ENCODE measurements around the gene GRID2. TPM values are rescaled to one million over a fixed set of nuclear protein-coding genes. Genes with fewer than 3 reads are reported as not detected.

GRID2 gene
- total and polyA plus RNA-seq, 4 donors, result under 0.01 to 0.02 TPM; not detected in 2

- DNase-seq (ENCODE audit: low spot score), result no peak
- Histone ChIP-seq H3K4me1 (ENCODE audit: control insufficient read depth in 4 of 4, insufficient read depth in 4 of 4, low read length in 3 of 4) (no peaks in the 10 kb centered on the region), H3K27me3 (ENCODE audit: control insufficient read depth in 4 of 4, insufficient read depth in 4 of 4, low read length in 3 of 4) (no peaks in the 10 kb centered on the region), H3K9me3 (ENCODE audit: control insufficient read depth in 4 of 4, low read length in 3 of 4) (no peaks in the 10 kb centered on the region), H3K27ac (ENCODE audit: low read depth in 1 of 2, low read length in 2 of 2) (no peak overlapping the region), H3K9ac (ENCODE audit: low read depth in 1 of 2, low read length in 2 of 2) (no peak overlapping the region), H3K36me3 (ENCODE audit: control insufficient read depth in 4 of 4, insufficient read depth in 3 of 4, low read depth in 1 of 4, low read length in 3 of 4) (no peaks in the 10 kb centered on the region), H3K4me3 (ENCODE audit: low read depth in 1 of 3, low read length in 3 of 3) (no peak overlapping the region)
- 69% methylated on average over 1 of the region's 1 CpG for WGBS
- TF ChIP-seq ZBTB33 (IDR thresholded peaks at IDR 0.05) (no peak), HNF4G (IDR thresholded peaks at IDR 0.05) (no peak), MAX (IDR thresholded peaks at IDR 0.05) (no peak), REST (IDR thresholded peaks at IDR 0.05) (no peak), RAD21 (IDR thresholded peaks at IDR 0.05) (no peak), TAF1 (conservative IDR thresholded peaks at IDR 0.05) (no peak), SP1 (IDR thresholded peaks at IDR 0.05) (no peak), HNF4A (conservative IDR thresholded peaks at IDR 0.05) (no peak), CTCF (IDR thresholded peaks at IDR 0.05; ENCODE audit: low read depth, low read length, missing input control) (no peak), RXRA (IDR thresholded peaks at IDR 0.05) (no peak), JUND (IDR thresholded peaks at IDR 0.05) (no peak), ATF3 (IDR thresholded peaks at IDR 0.05) (no peak), NR2F2 (IDR thresholded peaks at IDR 0.05) (no peak), GABPA (IDR thresholded peaks at IDR 0.05 in 1 of 2, conservative IDR thresholded peaks at IDR 0.05 in 1 of 2) (no peak), YY1 (IDR thresholded peaks at IDR 0.05) (no peak)
Observed at GRCh38 chr4:93451954-93452353, 1148.2 kb downstream of the GRID2 start.

GRCh38 chr4:93461541-93461940 is 1157.8 kb downstream of the GRID2 start:
- no peaks in the 10 kb centered on the region for H3K9me3 ChIP-seq (ENCODE audit: control insufficient read depth in 4 of 4, low read length in 3 of 4)
- WGBS, result 62% methylated on average over 3 of the region's 3 CpGs
- peaks cover 0 to 3% (median 0%) of the 10 kb centered on the region in 4 donors for H3K27me3 ChIP-seq (ENCODE audit: control insufficient read depth in 4 of 4, insufficient read depth in 4 of 4, low read length in 3 of 4)
- no peak for DNase-seq (ENCODE audit: low spot score)
- no peaks in the 10 kb centered on the region for H3K36me3 ChIP-seq (ENCODE audit: control insufficient read depth in 4 of 4, insufficient read depth in 3 of 4, low read depth in 1 of 4, low read length in 3 of 4)
- H3K27ac ChIP-seq (ENCODE audit: low read depth in 1 of 2, low read length in 2 of 2), result no peak overlapping the region
- no peak overlapping the region for H3K9ac ChIP-seq (ENCODE audit: low read depth in 1 of 2, low read length in 2 of 2)
- H3K4me1 ChIP-seq (ENCODE audit: control insufficient read depth in 4 of 4, insufficient read depth in 4 of 4, low read length in 3 of 4), result no peaks in the 10 kb centered on the region
- H3K4me3 ChIP-seq (ENCODE audit: low read depth in 1 of 3, low read length in 3 of 3), result no peak overlapping the region
- TF ChIP-seq REST (IDR thresholded peaks at IDR 0.05), result no peak
- no peak for TF ChIP-seq ATF3 (IDR thresholded peaks at IDR 0.05)
- TF ChIP-seq TAF1 (conservative IDR thresholded peaks at IDR 0.05), result no peak
- no peak for TF ChIP-seq EGR1 (IDR thresholded peaks at IDR 0.05; ENCODE audit: low read depth in 2 of 2)
- TF ChIP-seq GABPA (IDR thresholded peaks at IDR 0.05 in 1 of 2, conservative IDR thresholded peaks at IDR 0.05 in 1 of 2), result no peak
- TF ChIP-seq ZBTB33 (IDR thresholded peaks at IDR 0.05), result no peak
- no peak for TF ChIP-seq FOXA1 (IDR thresholded peaks at IDR 0.05)
- no peak for TF ChIP-seq RXRA (IDR thresholded peaks at IDR 0.05)

Measured in liver (tissue), 9 donors.